GM18907 (cell line): ENCODE measurements around the gene CCDC197.

Experiments
- ATAC-seq: cut with Tn5 transposase; IDR thresholded peaks from one replicate; pipeline ENCODE4 v1.9.1; 2021; ENCODE audit warnings: mild to moderate bottlenecking, moderate library complexity; ENCODE audit not compliant: unreplicated experiment

CCDC197 gene

DNA sequence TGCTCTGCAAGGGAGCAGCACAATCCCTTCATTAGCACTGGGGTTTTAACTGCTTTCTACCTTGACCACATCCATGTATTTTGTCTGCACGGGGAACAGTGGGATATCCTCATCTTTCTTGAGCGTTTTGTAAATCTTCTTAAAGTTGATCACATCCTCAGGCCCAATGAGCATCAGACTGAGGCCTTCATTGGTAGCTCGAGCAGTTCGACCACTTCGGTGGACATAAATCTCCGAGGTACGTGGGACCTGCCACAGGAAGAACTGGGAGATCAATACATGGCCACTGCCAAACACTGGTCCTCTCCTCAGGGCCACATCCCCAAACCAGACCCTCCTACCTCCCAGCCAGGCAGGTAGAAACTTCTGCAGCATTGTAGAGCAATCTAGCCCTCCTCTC is 57.8 kb downstream of the CCDC197 start:
- ATAC-seq: no peak

DNA sequence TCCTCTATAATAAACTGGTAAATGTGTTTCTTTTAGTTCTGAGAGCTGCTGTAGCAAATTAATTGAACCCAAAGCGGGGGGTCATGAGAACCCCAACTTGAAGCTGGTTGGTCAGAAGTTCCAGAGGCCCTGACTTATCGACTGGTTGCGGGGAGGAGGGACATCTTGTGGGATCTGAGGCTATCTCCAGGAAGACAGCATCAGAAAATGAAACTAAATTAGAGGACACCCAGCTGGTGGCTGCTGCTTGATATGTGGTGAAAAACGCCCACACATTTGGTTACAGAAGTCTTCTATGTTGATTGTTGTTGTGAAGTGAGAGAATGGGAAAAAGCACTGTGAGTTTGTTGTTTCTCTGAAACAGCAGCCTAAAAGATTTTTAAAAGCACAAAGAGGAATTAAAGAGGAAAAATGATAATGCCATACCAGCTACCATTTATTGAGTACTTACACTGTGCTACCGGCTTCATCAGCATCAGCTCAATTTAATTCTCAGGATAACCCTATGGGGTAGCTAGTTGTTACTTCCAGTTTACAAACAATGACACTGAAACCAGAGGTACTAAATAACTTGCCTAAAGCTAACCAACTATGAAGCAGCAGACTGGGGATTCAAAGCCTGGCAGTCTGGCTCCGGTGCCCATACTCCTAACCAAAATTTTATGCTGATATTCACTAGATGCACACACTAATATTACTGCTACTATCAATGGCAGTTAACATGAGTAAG is 59.6 kb downstream of the CCDC197 start:
- peak; percentile 75 for ATAC-seq

- no peak for ATAC-seq
Measured at GRCh38 chr14:94058128-94058673, 61.1 kb downstream of the CCDC197 start.
